Prostate gland (tissue), 2 donors: ENCODE measurements around the gene MAML1.

Source experiments
- CTCF ChIP-seq, 4 experiments: fragments of 200-600 bp in 2 of 4; fragments of 450-650 bp in 2 of 4; sonication (generic) in 2 of 4; IDR thresholded peaks; 1 replicate in 3 of 4; 2 replicates in 1 of 4; pipeline ENCODE4 v1.5.1; 2016 to 2019; ENCODE audit warnings: antibody characterized with exemption in 4 of 4, mild to moderate bottlenecking in 2 of 4, moderate library complexity in 2 of 4
- POLR2AphosphoS5 ChIP-seq: sonication (generic); formaldehyde crosslinking; IDR thresholded peaks from one replicate; pipeline ENCODE4 v1.6.1; 2017; ENCODE audit warnings: antibody characterized with exemption

GRCh38 chr5:179804555-179804947 is 71.9 kb downstream of the MAML1 start:
- no peak for TF ChIP-seq CTCF (IDR thresholded peaks at IDR 0.05)
- no peak for TF ChIP-seq POLR2AphosphoS5
